Measurements from ENCODE around the gene FGF14. TPM values are rescaled to one million over a fixed set of nuclear protein-coding genes. Genes with fewer than 3 reads are reported as not detected.

Gene FGF14
- total RNA-seq, 3 donors from 2014 or later, result 0.43 to 2.5 (median 0.70) TPM

- Histone ChIP-seq H3K4me1 (ENCODE audit: low read depth) (no peaks in the 10 kb centered on the region), H3K9me3 (no peaks in the 10 kb centered on the region), H3K4me3 (no peak overlapping the region), H3K36me3 (ENCODE audit: low read depth) (no peaks in the 10 kb centered on the region)
- no peak for TF ChIP-seq CTCF (IDR thresholded peaks at IDR 0.05)
- DNase-seq (no peak), ATAC-seq (no peak)
- intact Hi-C loops (cut with DNase I, micrococcal nuclease), result no loop called here
These were observed 218.2 kb downstream of the FGF14 start for GRCh38 chr13:102183509-102184182.

GRCh38 chr13:102182170-102182569 lies 219.7 kb downstream of the FGF14 start:
- intact Hi-C loops (cut with DNase I, micrococcal nuclease), result no loop called here
- ATAC-seq (no peak), DNase-seq (no peak)
- no peak for TF ChIP-seq CTCF (IDR thresholded peaks at IDR 0.05)
- Histone ChIP-seq H3K9me3 (no peaks in the 10 kb centered on the region), H3K4me3 (no peak overlapping the region), H3K4me1 (ENCODE audit: low read depth) (no peaks in the 10 kb centered on the region), H3K36me3 (ENCODE audit: low read depth) (no peaks in the 10 kb centered on the region)

- intact Hi-C loops (cut with DNase I, micrococcal nuclease), result no loop called here
- no peak for TF ChIP-seq CTCF (IDR thresholded peaks at IDR 0.05)
- no peaks in the 10 kb centered on the region for H3K36me3 ChIP-seq (ENCODE audit: low read depth)
- H3K4me1 ChIP-seq (ENCODE audit: low read depth), result no peaks in the 10 kb centered on the region
- no peak overlapping the region for H3K4me3 ChIP-seq
- H3K9me3 ChIP-seq, result no peaks in the 10 kb centered on the region
- DNase-seq, result no peak
- ATAC-seq, result no peak
These were observed 224.4 kb downstream of the FGF14 start for GRCh38 chr13:102177431-102177830.

GRCh38 chr13:102176846-102177245 lies 225.0 kb downstream of the FGF14 start:
- ATAC-seq, result no peak
- no peaks in the 10 kb centered on the region for H3K9me3 ChIP-seq
- no peak for DNase-seq
- no peaks in the 10 kb centered on the region for H3K4me1 ChIP-seq (ENCODE audit: low read depth)
- intact Hi-C loops (cut with DNase I, micrococcal nuclease), result no loop called here
- H3K36me3 ChIP-seq (ENCODE audit: low read depth), result no peaks in the 10 kb centered on the region
- H3K4me3 ChIP-seq, result no peak overlapping the region
- TF ChIP-seq CTCF (IDR thresholded peaks at IDR 0.05), result no peak

- Histone ChIP-seq H3K9me3 (no peaks in the 10 kb centered on the region), H3K36me3 (ENCODE audit: low read depth) (no peaks in the 10 kb centered on the region), H3K4me3 (no peak overlapping the region), H3K4me1 (ENCODE audit: low read depth) (no peaks in the 10 kb centered on the region)
- DNase-seq (no peak), ATAC-seq (no peak)
- intact Hi-C loops (cut with DNase I, micrococcal nuclease), result no loop called here
- TF ChIP-seq CTCF (IDR thresholded peaks at IDR 0.05), result no peak
These were observed 229.4 kb downstream of the FGF14 start for GRCh38 chr13:102172406-102172805.

GRCh38 chr13:102170305-102170704 lies 231.5 kb downstream of the FGF14 start:
- no peak for TF ChIP-seq CTCF (IDR thresholded peaks at IDR 0.05)
- DNase-seq (no peak), ATAC-seq (no peak)
- intact Hi-C loops (cut with DNase I, micrococcal nuclease), result no loop called here
- Histone ChIP-seq H3K4me3 (no peak overlapping the region), H3K36me3 (ENCODE audit: low read depth) (no peaks in the 10 kb centered on the region), H3K9me3 (no peaks in the 10 kb centered on the region), H3K4me1 (ENCODE audit: low read depth) (no peaks in the 10 kb centered on the region)
